ENCODE results near the gene SSH3. TPM values are rescaled to one million over a fixed set of nuclear protein-coding genes. Genes with fewer than 3 reads are reported as not detected.
A peak's percentile ranks its signal among the peaks of the same experiment; 100 is the strongest.

The SSH3 gene
- total RNA-seq, 2 donors from 2014 or later, result 70.9 to 101 TPM

DNA sequence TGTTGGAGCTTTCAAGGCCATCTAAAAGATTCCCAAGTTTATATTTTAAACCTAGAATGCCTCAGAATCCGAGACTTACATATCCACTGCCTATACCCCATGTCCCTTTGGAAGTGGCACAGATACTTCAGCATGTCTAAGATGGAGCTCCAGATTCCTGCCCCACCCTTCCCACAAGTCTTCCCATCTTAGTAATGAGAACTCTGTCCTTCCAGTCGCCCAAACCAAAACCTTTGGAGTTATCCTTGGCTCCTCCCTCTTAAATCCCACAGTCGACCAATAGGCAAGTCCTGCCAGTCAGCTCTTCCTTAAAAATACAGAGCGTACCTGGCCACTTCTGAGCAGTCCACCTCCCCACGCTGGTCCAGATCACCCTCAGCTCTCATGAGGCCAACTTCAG lies 45.7 kb downstream of the SSH3 start:
- DNase-seq (ENCODE audit: low spot score), result no peak
- no peaks in the 10 kb centered on the region for H3K9me3 ChIP-seq
- H3K4me3 ChIP-seq, result no peak overlapping the region
- no peaks in the 10 kb centered on the region for H3K27me3 ChIP-seq (replicated peaks; ENCODE audit: insufficient read depth)
- TF ChIP-seq POLR2AphosphoS5 (IDR thresholded peaks at IDR 0.05) (no peak), POLR2A (IDR thresholded peaks at IDR 0.05) (no peak)
- TF ChIP-seq, protein P1, sequence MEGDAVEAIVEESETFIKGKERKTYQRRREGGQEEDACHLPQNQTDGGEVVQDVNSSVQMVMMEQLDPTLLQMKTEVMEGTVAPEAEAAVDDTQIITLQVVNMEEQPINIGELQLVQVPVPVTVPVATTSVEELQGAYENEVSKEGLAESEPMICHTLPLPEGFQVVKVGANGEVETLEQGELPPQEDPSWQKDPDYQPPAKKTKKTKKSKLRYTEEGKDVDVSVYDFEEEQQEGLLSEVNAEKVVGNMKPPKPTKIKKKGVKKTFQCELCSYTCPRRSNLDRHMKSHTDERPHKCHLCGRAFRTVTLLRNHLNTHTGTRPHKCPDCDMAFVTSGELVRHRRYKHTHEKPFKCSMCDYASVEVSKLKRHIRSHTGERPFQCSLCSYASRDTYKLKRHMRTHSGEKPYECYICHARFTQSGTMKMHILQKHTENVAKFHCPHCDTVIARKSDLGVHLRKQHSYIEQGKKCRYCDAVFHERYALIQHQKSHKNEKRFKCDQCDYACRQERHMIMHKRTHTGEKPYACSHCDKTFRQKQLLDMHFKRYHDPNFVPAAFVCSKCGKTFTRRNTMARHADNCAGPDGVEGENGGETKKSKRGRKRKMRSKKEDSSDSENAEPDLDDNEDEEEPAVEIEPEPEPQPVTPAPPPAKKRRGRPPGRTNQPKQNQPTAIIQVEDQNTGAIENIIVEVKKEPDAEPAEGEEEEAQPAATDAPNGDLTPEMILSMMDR (IDR thresholded peaks at IDR 0.05), result no peak
- no peaks in the 10 kb centered on the region for H3K36me3 ChIP-seq
- H3K27ac ChIP-seq, result peak overlapping the region; percentile 6 to 51
- intact Hi-C loops (cut with DNase I), result no loop called here
- peaks cover 23% of the 10 kb centered on the region for H3K4me1 ChIP-seq (replicated peaks)
- 66% methylated on average over 5 of the region's 5 CpGs for WGBS

DNA sequence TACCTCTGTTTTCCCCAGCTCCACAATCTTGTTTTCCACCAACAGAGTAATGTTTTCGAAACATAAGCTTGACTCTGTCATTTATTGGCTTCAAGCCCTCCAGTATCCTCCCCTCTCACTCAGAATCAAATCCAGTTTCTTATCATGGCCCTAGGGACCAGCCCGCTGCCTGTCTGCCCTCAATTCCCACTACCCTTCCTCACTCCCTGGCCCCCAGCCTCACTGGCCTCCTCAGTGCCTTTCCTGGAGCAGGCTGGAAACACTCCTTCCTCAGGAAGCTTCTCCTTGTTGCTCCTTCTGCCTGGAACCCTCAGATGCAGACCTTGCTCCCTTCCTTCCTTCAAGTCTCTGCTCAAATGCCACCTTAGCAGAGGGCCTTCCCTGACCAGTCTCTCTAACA lies 46.1 kb downstream of the SSH3 start:
- TF ChIP-seq, protein P1 (IDR thresholded peaks at IDR 0.05), result no peak
- TF ChIP-seq POLR2A (IDR thresholded peaks at IDR 0.05), result no peak
- TF ChIP-seq POLR2AphosphoS5 (IDR thresholded peaks at IDR 0.05), result no peak
- Histone ChIP-seq H3K27ac (peak overlapping the region; percentile 6 to 51), H3K4me1 (replicated peaks) (peaks cover 23% of the 10 kb centered on the region), H3K27me3 (replicated peaks; ENCODE audit: insufficient read depth) (no peaks in the 10 kb centered on the region), H3K36me3 (no peaks in the 10 kb centered on the region), H3K4me3 (no peak overlapping the region), H3K9me3 (no peaks in the 10 kb centered on the region)
- 90% methylated on average over 2 of the region's 2 CpGs for WGBS
- intact Hi-C loops (cut with DNase I), result no loop called here
- no peak for DNase-seq (ENCODE audit: low spot score)

DNA sequence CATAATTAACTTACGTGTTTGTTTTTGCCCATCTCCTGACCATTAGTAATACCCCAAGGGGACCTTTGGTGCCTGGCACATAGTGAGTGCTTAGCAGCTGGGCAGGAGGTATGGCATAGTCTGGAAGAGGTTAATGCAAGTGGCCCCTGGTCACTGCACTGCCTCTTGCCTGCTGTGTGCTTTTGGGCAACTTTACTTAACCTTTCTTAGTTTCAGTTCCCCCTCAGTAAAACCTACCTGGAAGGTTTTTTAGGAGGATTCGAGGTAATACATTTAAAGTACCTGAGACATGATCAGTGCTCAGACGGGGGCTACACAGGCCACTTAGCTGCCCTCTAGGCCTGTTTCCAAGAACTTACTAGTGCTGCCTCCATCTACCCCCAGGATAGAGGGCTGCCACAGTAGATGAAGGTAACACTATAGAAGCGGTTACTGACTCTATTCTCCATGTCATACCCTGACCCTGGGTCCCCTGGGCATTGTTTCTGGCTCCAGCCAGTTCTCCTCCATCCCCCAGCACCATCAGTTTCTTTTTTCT lies 46.7 kb downstream of the SSH3 start:
- Histone ChIP-seq H3K9me3 (no peaks in the 10 kb centered on the region), H3K27me3 (replicated peaks; ENCODE audit: insufficient read depth) (no peaks in the 10 kb centered on the region), H3K27ac (peak overlapping the region in 1 of 2 donors; percentile 51), H3K36me3 (no peaks in the 10 kb centered on the region), H3K4me1 (replicated peaks) (peaks cover 23% of the 10 kb centered on the region), H3K4me3 (no peak overlapping the region)
- 90% methylated on average over 4 of the region's 4 CpGs for WGBS
- no peak for TF ChIP-seq POLR2AphosphoS5 (IDR thresholded peaks at IDR 0.05)
- no peak for DNase-seq (ENCODE audit: low spot score)
- intact Hi-C loops (cut with DNase I), result loop anchor here (10.0 kb wide), 1 partner anchor 155 kb away; the partner anchor contains the start of genes CDK2AP2 and PITPNM1

DNA sequence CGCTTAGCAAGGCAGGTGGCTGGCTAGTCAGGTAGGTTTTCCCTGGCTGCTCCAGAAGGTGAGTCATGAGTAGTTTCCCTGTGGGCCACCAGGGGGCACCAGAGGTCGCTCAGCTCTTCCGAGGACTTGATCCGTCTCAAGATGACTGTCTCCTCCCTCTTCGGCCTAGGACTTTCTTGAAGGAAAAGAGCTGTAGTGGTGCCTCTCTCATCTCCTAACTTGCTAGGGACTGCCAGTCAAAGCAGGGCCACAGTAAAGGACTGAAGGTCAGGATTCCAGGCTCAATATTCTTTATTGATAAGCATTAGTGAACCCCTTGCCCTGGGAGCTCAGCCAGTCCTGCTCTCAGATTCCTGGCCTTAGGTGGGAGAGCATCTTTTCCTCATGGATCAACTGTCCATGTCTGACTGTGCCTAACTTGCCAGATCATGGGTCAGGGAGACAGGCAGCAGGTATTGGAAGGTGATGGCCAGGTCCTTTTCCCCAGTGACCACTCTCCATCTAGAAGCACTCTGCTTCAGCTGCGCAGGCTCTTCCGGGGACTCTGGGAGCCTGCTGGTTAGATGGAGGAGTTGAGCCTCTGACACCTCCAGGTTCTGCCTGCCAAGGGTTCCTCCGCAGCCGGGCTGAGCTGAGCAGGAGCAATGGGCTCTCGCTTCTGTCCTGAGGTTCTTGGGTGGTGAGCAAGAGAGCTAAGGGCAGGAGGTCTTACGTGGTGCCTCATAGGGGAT lies 48.1 kb downstream of the SSH3 start:
- H3K27me3 ChIP-seq (replicated peaks; ENCODE audit: insufficient read depth), result no peaks in the 10 kb centered on the region
- H3K9me3 ChIP-seq, result no peaks in the 10 kb centered on the region
- peak overlapping the region in 1 of 2 donors; percentile 76 for H3K4me3 ChIP-seq
- 50% methylated on average over 11 of the region's 11 CpGs for WGBS
- DNase-seq (ENCODE audit: low spot score), result peak; percentile 74
- peaks cover 20% of the 10 kb centered on the region for H3K4me1 ChIP-seq (replicated peaks)
- H3K27ac ChIP-seq, result peak overlapping the region; percentile 99 to 100
- no peaks in the 10 kb centered on the region for H3K36me3 ChIP-seq
- intact Hi-C loops (cut with DNase I), result loop anchor here (2.0 to 10.0 kb wide), 2 partner anchors 23 to 153 kb away; partner anchors contain the start of genes CDK2AP2 and PITPNM1
- peak; percentile 79 for TF ChIP-seq POLR2AphosphoS5 (IDR thresholded peaks at IDR 0.05)
- TF ChIP-seq POLR2A (IDR thresholded peaks at IDR 0.05), result no peak
- TF ChIP-seq, protein P1 (IDR thresholded peaks at IDR 0.05), result peak; percentile 82 to 97 (median 94)

DNA sequence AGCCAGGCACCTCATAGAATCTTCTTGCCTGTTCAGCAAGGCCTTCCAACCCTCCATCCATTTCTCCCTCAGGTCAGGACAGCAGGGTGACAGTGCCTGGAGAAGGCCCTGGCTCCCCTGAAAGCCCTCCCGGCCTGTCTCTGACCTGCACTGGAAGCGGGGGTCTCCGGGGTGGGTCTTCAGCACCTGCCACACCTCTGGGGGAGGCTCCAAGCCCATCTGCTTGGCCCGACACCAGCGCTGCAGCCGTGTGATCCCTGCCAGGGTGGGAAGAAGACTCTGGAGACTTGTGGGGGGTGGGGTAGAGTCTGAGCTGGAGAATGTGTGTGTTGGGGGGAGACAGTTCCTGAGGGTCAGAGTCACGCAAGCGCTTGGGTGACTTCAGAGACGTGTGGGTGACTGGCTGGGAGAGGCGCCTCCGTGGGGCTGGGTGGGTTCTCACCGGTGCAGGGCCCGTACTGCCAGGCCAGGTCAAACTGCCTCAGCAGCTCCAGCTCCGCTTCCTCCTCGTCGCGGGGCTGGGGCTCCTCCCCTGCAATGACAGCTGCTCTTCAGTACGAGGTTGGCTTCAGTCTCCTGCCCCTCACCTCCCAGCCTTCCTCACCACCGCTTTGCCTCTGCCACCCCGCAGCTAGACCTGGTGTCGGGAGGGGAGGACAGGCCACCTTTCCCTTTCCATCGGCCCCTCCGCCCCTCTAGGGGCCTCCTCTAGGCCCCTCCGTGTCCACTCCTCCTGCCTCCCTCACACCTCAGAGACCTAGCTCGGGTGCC lies 49.4 kb downstream of the SSH3 start:
- Histone ChIP-seq H3K36me3 (no peaks in the 10 kb centered on the region), H3K27ac (peak overlapping the region; percentile 99 to 100), H3K4me1 (replicated peaks) (peaks cover 25% of the 10 kb centered on the region), H3K27me3 (replicated peaks; ENCODE audit: insufficient read depth) (no peaks in the 10 kb centered on the region), H3K9me3 (no peaks in the 10 kb centered on the region), H3K4me3 (peak overlapping the region; percentile 76 to 81)
- TF ChIP-seq, protein P1 (IDR thresholded peaks at IDR 0.05), result no peak
- TF ChIP-seq POLR2A (IDR thresholded peaks at IDR 0.05) (no peak), POLR2AphosphoS5 (IDR thresholded peaks at IDR 0.05) (no peak)
- peak; percentile 52 for DNase-seq (ENCODE audit: low spot score)
- 13% methylated on average over 25 of the region's 25 CpGs for WGBS
- intact Hi-C loops (cut with DNase I), result loop anchor here (2.0 to 10.0 kb wide), 2 partner anchors 22 to 152 kb away; partner anchors contain the start of genes CDK2AP2 and PITPNM1

Measured in prostate gland (tissue), 2 donors.